Pancreas (tissue), 10 donors: Measurements from ENCODE around the gene ZNF155. TPM values are rescaled to one million over a fixed set of nuclear protein-coding genes. Genes with fewer than 3 reads are reported as not detected.

Source experiments
- ATAC-seq, 4 donors: fragments of 200-7000 bp; cut with Tn5 transposase; one replicate each; pipeline versions ENCODE4 v1.8.0 to v1.9.1; 2020; ENCODE audit warnings: mild to moderate bottlenecking in 4 of 4, moderate library complexity in 4 of 4
- DNase-seq, 6 donors: peaks; one replicate each; pipeline ENCODE4 v3.0.0-alpha.2; 2020
- FAIRE-seq: peaks from 2 replicates; lab custom pipeline; 2012; peaks lifted over from hg19 to GRCh38; lab: Jason Lieb, UNC
- H3K27ac ChIP-seq, 4 donors: fragments of 200-600 bp; sonication (generic); 1 replicate in 3 of 4; 2 replicates in 1 of 4; pipeline versions ENCODE4 v1.5.0 to v1.8.0; 2020
- H3K27me3 ChIP-seq, 4 donors: fragments of 200-600 bp; one replicate each; pipeline ENCODE4 v1.8.0; 2021
- H3K36me3 ChIP-seq, 3 donors: fragments of 200-600 bp; sonication (generic) in 1 of 3; one replicate each; pipeline versions ENCODE4 v1.5.0 to v1.8.0; 2020 to 2021
- H3K4me1 ChIP-seq, 3 donors: fragments of 200-600 bp; one replicate each; pipeline ENCODE4 v1.8.0; 2021
- H3K4me3 ChIP-seq, 4 donors: fragments of 200-600 bp; sonication (generic) in 2 of 4; one replicate each; pipeline versions ENCODE4 v1.5.0 to v1.8.0; 2020 to 2021
- H3K9me3 ChIP-seq, 4 donors: fragments of 200-600 bp; one replicate each; pipeline ENCODE4 v1.8.0; 2021
- CTCF ChIP-seq, 4 donors: fragments of 200-600 bp; sonication (generic) in 3 of 4; IDR thresholded peaks; one replicate each; pipeline versions ENCODE4 v1.5.0 to v1.8.0; 2021; ENCODE audit warnings: antibody characterized with exemption in 4 of 4
- WGBS, 2 donors: extraction: QIAGEN DNeasy Blood & Tissue Kit; methylation state at CpG; one replicate each; pipeline ENCODE4 v1.1.7; 2013; 5-methylcytosine and 5-hydroxymethylcytosine counted together
- intact Hi-C, 3 donors: fragments of 100-400 bp; cut with DNase I; formaldehyde crosslinking; loops; one replicate each; pipeline versions ENCODE4 v1.11.1 to v1.14.2; 2022
- polyA plus RNA-seq, 2 donors: library from polyadenylated mRNA; stranded (reverse); fragments of 200-250 nt; gene quantifications; one replicate each; pipeline ENCODE4 v1.2.3, GENCODE V29; 2013
- total RNA-seq, 6 donors: library from RNA; stranded (reverse); fragmentation: NEBNext Ultra II Directional in 4 of 6; extraction: Animal tissue kit (Norgen Biotek cat#: 25700) in 4 of 6; gene quantifications; one replicate each; pipeline versions ENCODE4 v1.2.1 to v1.2.4, GENCODE V29; 2021 to 2023
- donor health status: healthy with polysubstance abuse.
- donor health status: DM: no; HTN: no; CAD: no; lungs with moderate emphysema.
- donor health status: DM: no; HTN: no; CAD: no.
- donor health status: control.
- donor health status: control.
- donor health status: Bipolar disorder and iron deficiency.
- donor health status: DM: yes; HTN: yes; CAD: no.
- donor health status: DM: no; HTN: no; CAD: no.
- donor health status: DM: no; HTN: no; CAD: no.
- donor health status: DM: yes; HTN: yes; CAD: no.

The ZNF155 gene
- total and polyA plus RNA-seq, 8 donors: 1.2 to 7.3 (median 2.9) TPM

DNA sequence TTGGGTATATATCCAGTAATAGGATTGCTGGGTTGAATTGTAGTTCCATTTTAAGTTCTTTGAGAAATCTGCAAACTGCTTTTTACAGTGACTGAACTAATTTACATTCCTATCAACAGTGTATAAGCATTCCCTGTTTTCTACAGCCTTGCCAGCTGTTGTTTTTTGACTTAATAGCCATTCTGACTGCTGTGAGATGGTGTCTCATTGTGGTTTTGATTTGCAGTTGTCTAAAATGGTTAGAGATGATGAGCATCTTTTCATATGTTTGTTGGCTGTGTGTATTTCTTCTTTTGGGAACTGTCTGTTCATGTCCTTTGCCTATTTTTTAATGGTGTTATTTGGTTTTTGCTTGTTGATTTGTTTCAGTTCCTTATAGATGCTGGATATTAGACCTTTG is 37.2 kb downstream of the ZNF155 start:
- H3K36me3 ChIP-seq: no peaks in the 10 kb centered on the region
- ATAC-seq (no peak), DNase-seq (no peak), FAIRE-seq (no peak)
- no peak for TF ChIP-seq CTCF (IDR thresholded peaks at IDR 0.05)
- intact Hi-C loops: no loop called here
- no peak overlapping the region for H3K4me3 ChIP-seq
- H3K27ac ChIP-seq: no peak overlapping the region
- no peaks in the 10 kb centered on the region for H3K9me3 ChIP-seq
- H3K4me1 ChIP-seq: peaks cover 0 to 8% (median 0%) of the 10 kb centered on the region in 3 donors
- no peaks in the 10 kb centered on the region for H3K27me3 ChIP-seq

- no peak for FAIRE-seq
- H3K4me1 ChIP-seq: peaks cover 0 to 8% (median 0%) of the 10 kb centered on the region in 3 donors
- H3K27ac ChIP-seq: no peak overlapping the region
- no peak for TF ChIP-seq CTCF (IDR thresholded peaks at IDR 0.05)
- H3K36me3 ChIP-seq: peaks cover 0 to 29% (median 7%) of the 10 kb centered on the region in 3 donors
- DNase-seq: no peak
- H3K27me3 ChIP-seq: no peaks in the 10 kb centered on the region
- 40 to 41% methylated on average over 4 of the region's 4 CpGs for WGBS, 2 donors
- peak overlapping the region; percentile 49 to 81 (median 58) for H3K4me3 ChIP-seq
- H3K9me3 ChIP-seq: peaks cover 0 to 5% (median 0%) of the 10 kb centered on the region in 4 donors
- ATAC-seq: no peak
- intact Hi-C loops: no loop called here
These were observed 40.9 kb downstream of the ZNF155 start for GRCh38 chr19:44024900-44025216.

DNA sequence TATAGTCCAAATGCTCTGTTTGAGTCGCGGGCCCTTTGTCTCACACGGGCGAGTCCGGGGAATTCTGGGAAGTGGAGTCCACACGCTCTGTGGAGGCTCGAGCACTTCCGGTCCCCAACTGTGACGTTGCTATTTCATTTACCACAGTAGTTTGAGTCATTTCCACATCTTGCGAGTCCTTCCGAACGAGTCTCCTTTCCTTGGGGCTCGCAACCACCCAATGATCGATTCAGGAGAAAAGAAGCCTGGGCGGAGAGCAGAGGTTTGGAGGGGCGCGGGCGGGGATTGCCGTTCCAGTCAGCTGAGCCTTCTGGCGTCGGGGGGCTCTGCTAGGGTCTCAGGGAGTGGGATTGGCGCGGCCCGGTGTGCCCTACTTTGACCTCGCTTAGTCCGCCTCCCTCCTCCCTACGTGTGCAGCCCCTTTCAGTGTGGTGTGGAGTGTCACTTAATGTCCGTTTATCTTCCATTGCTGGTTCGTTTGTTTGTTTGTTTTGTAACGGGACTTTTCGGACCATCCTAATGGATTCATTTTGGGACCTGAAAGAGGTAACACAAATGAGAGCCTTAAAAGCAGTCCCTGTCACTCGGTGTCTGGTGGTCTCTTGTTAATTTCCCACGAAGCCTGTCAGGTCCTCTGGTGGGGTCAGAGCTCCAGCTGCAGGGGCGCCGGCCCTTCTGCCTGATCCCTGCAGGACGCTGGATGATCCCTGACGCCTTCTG is 41.4 kb downstream of the ZNF155 start, which contains the start of gene ZNF222:
Gene ZNF222 (plus strand): TSS at position 163 of the 720 bp plus-strand sequence. CDS start 58 bp downstream, at position 221.
- no peak for TF ChIP-seq CTCF (IDR thresholded peaks at IDR 0.05)
- Histone ChIP-seq H3K4me1 (peaks cover 0 to 8% (median 0%) of the 10 kb centered on the region in 3 donors), H3K9me3 (peaks cover 0 to 5% (median 0%) of the 10 kb centered on the region in 4 donors), H3K36me3 (peaks cover 0 to 35% (median 7%) of the 10 kb centered on the region in 3 donors), H3K27ac (no peak within 1 kb of the TSS), H3K27me3 (no peaks in the 10 kb centered on the region), H3K4me3 (peak within 1 kb of the TSS; percentile 49 to 81 (median 58))
- DNase-seq: peak; percentile 72 to 90 (median 78)
- intact Hi-C loops: no loop called here
- peak; percentile 100 for ATAC-seq
- peak; percentile 57 for FAIRE-seq
- 1% methylated on average over 37 of the region's 37 CpGs for WGBS, 2 donors

DNA sequence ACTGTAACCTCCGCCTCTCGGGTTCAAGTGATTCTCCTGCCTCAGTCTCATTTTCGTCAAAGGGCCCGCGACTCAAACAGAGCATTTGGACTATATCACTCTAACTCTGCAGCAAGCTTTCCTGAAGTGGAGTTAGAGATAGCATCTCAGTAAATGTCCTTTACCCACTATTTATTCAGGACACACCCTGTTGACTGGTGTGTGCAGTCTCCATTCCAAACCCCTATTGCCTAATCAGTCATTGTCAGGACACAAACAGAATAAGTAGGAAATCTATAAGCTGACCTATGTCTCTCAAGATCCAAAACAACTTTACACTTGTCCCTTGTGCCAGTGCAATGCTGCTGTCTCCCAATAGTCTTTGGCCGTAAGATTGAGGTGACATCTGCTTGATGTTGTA is 42.6 kb downstream of the ZNF155 start:
- FAIRE-seq (no peak), ATAC-seq (no peak), DNase-seq (no peak)
- Histone ChIP-seq H3K27me3 (no peaks in the 10 kb centered on the region), H3K27ac (no peak overlapping the region), H3K36me3 (peaks cover 0 to 46% (median 17%) of the 10 kb centered on the region in 3 donors), H3K9me3 (peaks cover 0 to 5% (median 0%) of the 10 kb centered on the region in 4 donors), H3K4me3 (no peak overlapping the region), H3K4me1 (peaks cover 0 to 8% (median 0%) of the 10 kb centered on the region in 3 donors)
- no peak for TF ChIP-seq CTCF (IDR thresholded peaks at IDR 0.05)
- WGBS, 2 donors: 96 to 98% methylated on average over 6 of the region's 6 CpGs
- intact Hi-C loops: no loop called here
